Peyer's patch (tissue), 4 donors: ENCODE measurements around the gene CHST11.

Experiments
- POLR2A ChIP-seq, 2 donors: fragments of 450-650 bp; IDR thresholded peaks; one replicate each; pipeline ENCODE4 v1.5.1; 2017; ENCODE audit warnings: antibody characterized with exemption in 2 of 2, mild to moderate bottlenecking in 2 of 2, moderate library complexity in 2 of 2
- TF ChIP-seq, protein P1 (sequence below), 6 experiments: fragments of 450-650 bp in 4 of 6; fragments of 200-600 bp in 2 of 6; sonication (generic) in 1 of 6; IDR thresholded peaks; one replicate each; pipeline ENCODE4 v1.5.1; 2017 to 2019; ENCODE audit warnings: antibody characterized with exemption in 6 of 6, mild to moderate bottlenecking in 3 of 6, moderate library complexity in 1 of 6

- TF ChIP-seq, protein P1, sequence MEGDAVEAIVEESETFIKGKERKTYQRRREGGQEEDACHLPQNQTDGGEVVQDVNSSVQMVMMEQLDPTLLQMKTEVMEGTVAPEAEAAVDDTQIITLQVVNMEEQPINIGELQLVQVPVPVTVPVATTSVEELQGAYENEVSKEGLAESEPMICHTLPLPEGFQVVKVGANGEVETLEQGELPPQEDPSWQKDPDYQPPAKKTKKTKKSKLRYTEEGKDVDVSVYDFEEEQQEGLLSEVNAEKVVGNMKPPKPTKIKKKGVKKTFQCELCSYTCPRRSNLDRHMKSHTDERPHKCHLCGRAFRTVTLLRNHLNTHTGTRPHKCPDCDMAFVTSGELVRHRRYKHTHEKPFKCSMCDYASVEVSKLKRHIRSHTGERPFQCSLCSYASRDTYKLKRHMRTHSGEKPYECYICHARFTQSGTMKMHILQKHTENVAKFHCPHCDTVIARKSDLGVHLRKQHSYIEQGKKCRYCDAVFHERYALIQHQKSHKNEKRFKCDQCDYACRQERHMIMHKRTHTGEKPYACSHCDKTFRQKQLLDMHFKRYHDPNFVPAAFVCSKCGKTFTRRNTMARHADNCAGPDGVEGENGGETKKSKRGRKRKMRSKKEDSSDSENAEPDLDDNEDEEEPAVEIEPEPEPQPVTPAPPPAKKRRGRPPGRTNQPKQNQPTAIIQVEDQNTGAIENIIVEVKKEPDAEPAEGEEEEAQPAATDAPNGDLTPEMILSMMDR (IDR thresholded peaks at IDR 0.05): no peak
- no peak for TF ChIP-seq POLR2A (IDR thresholded peaks at IDR 0.05)
Measured at GRCh38 chr12:104721936-104722335, 265.2 kb downstream of the CHST11 start.
